HG03378 (cell line): Measurements from ENCODE around the gene DBN1.
A peak's percentile ranks its signal among the peaks of the same experiment; 100 is the strongest.

Experiments
- ATAC-seq: cut with Tn5 transposase; IDR thresholded peaks from one replicate; pipeline ENCODE4 v1.9.1; 2021; ENCODE audit warnings: mild to moderate bottlenecking, moderate library complexity; ENCODE audit not compliant: unreplicated experiment

DBN1 gene

GRCh38 chr5:177412603-177413233 lies 60.7 kb downstream of the DBN1 start:
- peak; percentile 62 for ATAC-seq

DNA sequence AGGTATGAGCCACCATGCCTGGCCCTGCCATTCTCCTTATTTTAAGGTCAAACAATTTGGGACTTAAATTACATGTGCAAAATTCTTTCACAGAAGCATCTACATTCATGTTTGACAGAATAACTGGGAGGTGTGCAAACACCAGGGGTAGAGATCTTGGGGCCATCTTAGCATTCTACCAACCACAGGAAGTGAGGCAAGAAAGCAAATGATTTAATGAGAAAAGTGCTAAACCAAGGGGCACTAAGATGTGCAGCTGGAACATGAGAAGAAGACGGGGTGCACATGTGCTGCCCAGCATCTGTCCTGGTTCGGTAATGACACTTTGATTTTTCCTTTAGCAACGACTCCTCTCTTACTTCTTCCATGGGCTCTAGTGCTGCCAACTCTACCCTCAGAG lies 62.9 kb downstream of the DBN1 start:
- ATAC-seq, result no peak

- ATAC-seq, result no peak
These were observed 64.2 kb downstream of the DBN1 start, which contains the start of gene F12 for GRCh38 chr5:177409043-177409801. TSS of gene F12 (minus strand) at chr5:177409564. CDS start at chr5:177409527, 37 bp downstream.
